Measurements from ENCODE around the gene MAP2K7.

- no peak for TF ChIP-seq CTCF (IDR thresholded peaks at IDR 0.05)
- no peak for TF ChIP-seq POLR2A (IDR thresholded peaks at IDR 0.05)
Measured at GRCh38 chr19:7859831-7860713, 43.6 kb upstream of the MAP2K7 start.
